Subcutaneous abdominal adipose tissue (tissue), 5 donors: ENCODE measurements around the gene VPS26B.
"Not testable (repeated sequence)": the region's sequence is repeated elsewhere in the genome, so short reads cannot be mapped to it uniquely, and the experiment has no call there.

Experiments
- H3K27ac ChIP-seq: one replicate; pipeline ENCODE4 v1.7.0; 2013; ENCODE audit warnings: low read depth, mild to moderate bottlenecking, inconsistent platforms, low read length, moderate library complexity
- H3K27me3 ChIP-seq, 5 donors: one replicate each; pipeline ENCODE4 v1.7.0; 2013; ENCODE audit warnings: low read length in 5 of 5, inconsistent platforms in 1 of 5; ENCODE audit not compliant: control insufficient read depth in 5 of 5, insufficient read depth in 4 of 5
- H3K36me3 ChIP-seq, 5 donors: one replicate each; pipeline ENCODE4 v1.7.0; 2013; ENCODE audit warnings: low read length in 5 of 5; ENCODE audit not compliant: control insufficient read depth in 5 of 5, insufficient read depth in 5 of 5
- H3K4me1 ChIP-seq, 5 donors: one replicate each; pipeline ENCODE4 v1.7.0; 2013; ENCODE audit warnings: low read length in 5 of 5, mild to moderate bottlenecking in 3 of 5, moderate library complexity in 1 of 5; ENCODE audit not compliant: control insufficient read depth in 5 of 5, insufficient read depth in 5 of 5
- H3K4me3 ChIP-seq, 5 donors: one replicate each; pipeline ENCODE4 v1.7.0; 2013; ENCODE audit warnings: low read length in 5 of 5, low read depth in 1 of 5
- H3K9ac ChIP-seq, 5 donors: one replicate each; pipeline ENCODE4 v1.7.0; 2013; ENCODE audit warnings: low read length in 5 of 5, mild to moderate bottlenecking in 4 of 5, moderate library complexity in 3 of 5
- H3K9me3 ChIP-seq, 5 donors: one replicate each; pipeline ENCODE4 v1.7.0; 2013; ENCODE audit warnings: low read length in 5 of 5; ENCODE audit not compliant: control insufficient read depth in 5 of 5
- donor health status: healthy.
- donor health status: healthy.
- donor health status: healthy.
- donor health status: healthy.
- donor health status: healthy.

The VPS26B gene

GRCh38 chr11:134223836-134224709 is at the start of gene VPS26B, which contains the start of gene NCAPD3:
Gene VPS26B (plus strand): TSS chr11:134224671. CDS start chr11:134225123, 452 bp downstream.
Gene NCAPD3 (minus strand): TSS chr11:134223967. CDS start chr11:134223926, 41 bp downstream.
- H3K4me1 ChIP-seq, result peaks cover 6 to 35% (median 30%) of the 10 kb centered on the region in 5 donors

GRCh38 chr11:134176284-134176683 is 48.2 kb upstream of the VPS26B start:
- peaks cover 35 to 77% (median 43%) of the 10 kb centered on the region in 5 donors for H3K36me3 ChIP-seq
- no peak overlapping the region for H3K9ac ChIP-seq
- no peaks in the 10 kb centered on the region for H3K9me3 ChIP-seq
- H3K27ac ChIP-seq, result no peak overlapping the region
- no peaks in the 10 kb centered on the region for H3K4me1 ChIP-seq
- no peaks in the 10 kb centered on the region for H3K27me3 ChIP-seq
- no peak overlapping the region for H3K4me3 ChIP-seq

More at GRCh38 chr11:134223836-134224709, at the start of gene VPS26B, which contains the start of gene NCAPD3:
- H3K27ac ChIP-seq, result peak within 1 kb of the TSS; percentile 99
- H3K36me3 ChIP-seq, result peaks cover 0 to 11% (median 4%) of the 10 kb centered on the region in 5 donors
- peak within 1 kb of the TSS; percentile 94 to 98 (median 96) for H3K9ac ChIP-seq
- no peaks in the 10 kb centered on the region for H3K27me3 ChIP-seq
- no peaks in the 10 kb centered on the region for H3K9me3 ChIP-seq
- peak within 1 kb of the TSS; percentile 79 to 97 (median 94) for H3K4me3 ChIP-seq

- H3K9ac ChIP-seq, result no peak overlapping the region
- H3K27ac ChIP-seq, result no peak overlapping the region
- no peaks in the 10 kb centered on the region for H3K9me3 ChIP-seq
- H3K36me3 ChIP-seq, result peaks cover 34 to 76% (median 39%) of the 10 kb centered on the region in 5 donors
- H3K4me1 ChIP-seq, result no peaks in the 10 kb centered on the region
- no peak overlapping the region for H3K4me3 ChIP-seq
- H3K27me3 ChIP-seq, result no peaks in the 10 kb centered on the region
Observed at GRCh38 chr11:134178032-134178674, 46.3 kb upstream of the VPS26B start.

GRCh38 chr11:134181707-134182106 is 42.8 kb upstream of the VPS26B start:
- Histone ChIP-seq H3K36me3 (peaks cover 31 to 68% (median 41%) of the 10 kb centered on the region in 5 donors), H3K27me3 (no peaks in the 10 kb centered on the region), H3K4me1 (no peaks in the 10 kb centered on the region)

GRCh38 chr11:134188092-134188491 is 36.4 kb upstream of the VPS26B start:
- H3K9me3 ChIP-seq, H3K4me1 ChIP-seq, H3K27me3 ChIP-seq, H3K27ac ChIP-seq, H3K4me3 ChIP-seq, H3K9ac ChIP-seq: not testable (repeated sequence)
- H3K36me3 ChIP-seq, result peaks cover 42 to 67% (median 44%) of the 10 kb centered on the region in 5 donors

More at GRCh38 chr11:134181707-134182106, 42.8 kb upstream of the VPS26B start:
- no peak overlapping the region for H3K27ac ChIP-seq
- no peak overlapping the region for H3K9ac ChIP-seq
- no peak overlapping the region for H3K4me3 ChIP-seq
- H3K9me3 ChIP-seq, result no peaks in the 10 kb centered on the region

- H3K4me3 ChIP-seq, result no peak overlapping the region
- H3K27me3 ChIP-seq, result no peaks in the 10 kb centered on the region
- H3K9ac ChIP-seq, result no peak overlapping the region
- H3K4me1 ChIP-seq, result no peaks in the 10 kb centered on the region
- H3K27ac ChIP-seq, result no peak overlapping the region
- H3K9me3 ChIP-seq, result no peaks in the 10 kb centered on the region
- peaks cover 33 to 47% (median 35%) of the 10 kb centered on the region in 5 donors for H3K36me3 ChIP-seq
Observed at GRCh38 chr11:134196756-134197155, 27.7 kb upstream of the VPS26B start.

- Histone ChIP-seq H3K4me1 (no peaks in the 10 kb centered on the region), H3K27ac (no peak overlapping the region), H3K9ac (no peak overlapping the region), H3K4me3 (no peak overlapping the region), H3K27me3 (no peaks in the 10 kb centered on the region), H3K36me3 (peaks cover 33 to 45% (median 38%) of the 10 kb centered on the region in 5 donors), H3K9me3 (no peaks in the 10 kb centered on the region)
Observed at GRCh38 chr11:134199531-134199930, 24.9 kb upstream of the VPS26B start.

- Histone ChIP-seq H3K27ac (no peak overlapping the region), H3K4me1 (no peaks in the 10 kb centered on the region), H3K9me3 (no peaks in the 10 kb centered on the region), H3K27me3 (no peaks in the 10 kb centered on the region), H3K36me3 (peaks cover 37 to 49% (median 42%) of the 10 kb centered on the region in 5 donors), H3K4me3 (no peak overlapping the region), H3K9ac (no peak overlapping the region)
Observed at GRCh38 chr11:134200688-134201087, 23.8 kb upstream of the VPS26B start.

GRCh38 chr11:134202661-134203060 is 21.8 kb upstream of the VPS26B start:
- no peak overlapping the region for H3K4me3 ChIP-seq
- no peaks in the 10 kb centered on the region for H3K27me3 ChIP-seq
- no peak overlapping the region for H3K27ac ChIP-seq
- H3K36me3 ChIP-seq, result peaks cover 44 to 61% (median 49%) of the 10 kb centered on the region in 5 donors
- H3K9ac ChIP-seq, result no peak overlapping the region
- H3K9me3 ChIP-seq, result no peaks in the 10 kb centered on the region
- H3K4me1 ChIP-seq, result no peaks in the 10 kb centered on the region

- H3K4me1 ChIP-seq, result no peaks in the 10 kb centered on the region
- no peaks in the 10 kb centered on the region for H3K27me3 ChIP-seq
- no peak overlapping the region for H3K4me3 ChIP-seq
- H3K9me3 ChIP-seq, result no peaks in the 10 kb centered on the region
- peaks cover 49 to 75% (median 59%) of the 10 kb centered on the region in 5 donors for H3K36me3 ChIP-seq
- H3K9ac ChIP-seq, result no peak overlapping the region
- no peak overlapping the region for H3K27ac ChIP-seq
Observed at GRCh38 chr11:134205729-134206128, 18.7 kb upstream of the VPS26B start.
